Smooth muscle cell (in vitro differentiated cells): ENCODE data around the gene HIPK4. TPM values are rescaled to one million over a fixed set of nuclear protein-coding genes. Genes with fewer than 3 reads are reported as not detected.
"Not testable (repeated sequence)": the region's sequence is repeated elsewhere in the genome, so short reads cannot be mapped to it uniquely, and the experiment has no call there.

Source experiments
- DNase-seq: peaks from one replicate; lab custom pipeline; 2025; ENCODE audit not compliant: unreplicated experiment; lab: John Stamatoyannopoulos, UW
- H2AFZ ChIP-seq: fragments of 200-600 bp; sonication (generic); 2 replicates; pipeline ENCODE4 v1.6.0; 2016; ENCODE audit warnings: antibody characterized with exemption, low read depth, mild to moderate bottlenecking
- H3F3A ChIP-seq: fragments of 200-600 bp; sonication (generic); 2 replicates; pipeline ENCODE4 v1.6.0; 2017; ENCODE audit warnings: antibody characterized with exemption, low read depth
- H3K27ac ChIP-seq: fragments of 200-600 bp; sonication (generic); 2 replicates; pipeline ENCODE4 v1.5.1; 2016; ENCODE audit warnings: low read depth, mild to moderate bottlenecking
- H3K27me3 ChIP-seq: fragments of 200-600 bp; sonication (generic); 2 replicates; pipeline ENCODE4 v1.6.1; 2016; ENCODE audit warnings: low read depth, mild to moderate bottlenecking
- H3K36me3 ChIP-seq: fragments of 200-600 bp; sonication (generic); 2 replicates; pipeline ENCODE4 v1.5.1; 2016; ENCODE audit warnings: low read depth
- H3K4me1 ChIP-seq: fragments of 200-600 bp; sonication (generic); 2 replicates; pipeline ENCODE4 v1.5.1; 2016; ENCODE audit warnings: low read depth
- H3K4me2 ChIP-seq: fragments of 200-600 bp; sonication (generic); 2 replicates; pipeline ENCODE4 v1.6.0; 2016; ENCODE audit warnings: mild to moderate bottlenecking
- H3K4me3 ChIP-seq: fragments of 200-600 bp; sonication (generic); 2 replicates; pipeline ENCODE4 v1.5.1; 2016; ENCODE audit warnings: mild to moderate bottlenecking
- H3K79me2 ChIP-seq: fragments of 200-600 bp; sonication (generic); 2 replicates; pipeline ENCODE4 v1.6.0; 2016; ENCODE audit warnings: low read depth, mild to moderate bottlenecking
- H3K9ac ChIP-seq: fragments of 200-600 bp; sonication (generic); 2 replicates; pipeline ENCODE4 v1.6.0; 2016; ENCODE audit warnings: low read depth
- H3K9me3 ChIP-seq: fragments of 200-600 bp; sonication (generic); replicated peaks from 2 replicates; pipeline ENCODE4 v1.5.1; 2016; ENCODE audit warnings: low read depth
- H4K20me1 ChIP-seq: fragments of 200-600 bp; sonication (generic); 2 replicates; pipeline ENCODE4 v1.6.0; 2016; ENCODE audit warnings: low read depth
- CTCF ChIP-seq: fragments of 200-600 bp; sonication (generic); IDR thresholded peaks from 2 replicates; pipeline ENCODE4 v1.5.1; 2017; ENCODE audit warnings: borderline replicate concordance, mild to moderate bottlenecking, antibody characterized with exemption; ENCODE audit not compliant: insufficient read depth, poor library complexity, severe bottlenecking
- WGBS: methylation state at CpG from one replicate; pipeline ENCODE4 v1.1.7; 2016; ENCODE audit warnings: low lambda C conversion rate; 5-methylcytosine and 5-hydroxymethylcytosine counted together
- polyA plus RNA-seq: library from polyadenylated mRNA; unstranded; fragments of >200 nt; fragmentation: Nextera tagmentation; extraction: Ambion mirVana; gene quantifications from 2 replicates; pipeline ENCODE4 v1.2.1, GENCODE V29; 2016
- total RNA-seq: library from RNA; depleted of rRNA; stranded (reverse); fragments of >200 nt; gene quantifications from 2 replicates; pipeline ENCODE4 v1.2.3, GENCODE V29; 2014

Gene HIPK4
- total and polyA plus RNA-seq, 2 experiments from 2014 or later, result 0.32 TPM; not detected in 1

DNA sequence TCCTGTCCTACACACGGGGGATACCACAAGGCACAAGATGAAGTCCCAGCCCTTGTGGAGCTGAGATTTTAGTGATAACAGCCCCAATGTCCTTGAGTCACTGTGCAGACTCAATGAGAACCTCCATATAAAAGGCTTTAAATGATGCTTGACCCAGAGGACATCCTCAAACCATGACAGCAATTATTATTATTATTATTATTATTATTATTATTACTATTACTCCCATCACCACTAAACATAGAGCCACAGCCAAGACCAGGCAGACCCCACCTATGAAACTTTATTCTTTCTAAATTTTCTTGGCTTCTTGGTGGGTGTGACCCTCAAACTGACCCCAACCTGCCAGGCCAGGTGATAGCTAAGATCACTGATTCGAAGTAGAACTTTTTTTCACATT, 52.9 kb downstream of the HIPK4 start:
- no peak for TF ChIP-seq CTCF
- peaks cover 20% of the 10 kb centered on the region for H3K79me2 ChIP-seq
- no peak overlapping the region for H3K27ac ChIP-seq
- no peak for DNase-seq
- H3K9ac ChIP-seq, result no peak overlapping the region
- peaks cover 15% of the 10 kb centered on the region for H4K20me1 ChIP-seq
- no peaks in the 10 kb centered on the region for H3K9me3 ChIP-seq
- H3F3A ChIP-seq, result no peaks in the 10 kb centered on the region
- 95% methylated on average over 2 of the region's 2 CpGs for WGBS
- H3K36me3 ChIP-seq, result peaks cover 6% of the 10 kb centered on the region
- no peak overlapping the region for H3K4me2 ChIP-seq
- H3K4me3 ChIP-seq, result no peak overlapping the region
- H2AFZ ChIP-seq, result no peak overlapping the region
- no peaks in the 10 kb centered on the region for H3K4me1 ChIP-seq
- H3K27me3 ChIP-seq, result no peaks in the 10 kb centered on the region

- Histone ChIP-seq H3K9ac (no peak overlapping the region), H3K79me2 (peaks cover 19% of the 10 kb centered on the region), H4K20me1 (peaks cover 15% of the 10 kb centered on the region), H3K27ac (no peak overlapping the region), H3K27me3 (no peaks in the 10 kb centered on the region), H3K9me3 (no peaks in the 10 kb centered on the region), H3K4me1 (no peaks in the 10 kb centered on the region), H3F3A (no peaks in the 10 kb centered on the region), H3K36me3 (peaks cover 6% of the 10 kb centered on the region), H2AFZ (no peak overlapping the region), H3K4me2 (no peak overlapping the region), H3K4me3 (no peak overlapping the region)
- no peak for DNase-seq
- 92% methylated on average over 2 of the region's 2 CpGs for WGBS
- no peak for TF ChIP-seq CTCF
Observed at GRCh38 chr19:40336601-40336900, 53.4 kb downstream of the HIPK4 start.

GRCh38 chr19:40335855-40336600, 54.0 kb downstream of the HIPK4 start:
- Histone ChIP-seq H3K9me3 (no peaks in the 10 kb centered on the region), H3K27me3 (no peaks in the 10 kb centered on the region), H3F3A (no peaks in the 10 kb centered on the region), H3K36me3 (peaks cover 6% of the 10 kb centered on the region), H3K9ac (no peak overlapping the region), H3K4me2 (no peak overlapping the region), H3K27ac (no peak overlapping the region), H4K20me1 (peaks cover 15% of the 10 kb centered on the region), H3K4me3 (no peak overlapping the region), H3K79me2 (peaks cover 19% of the 10 kb centered on the region), H3K4me1 (no peaks in the 10 kb centered on the region), H2AFZ (no peak overlapping the region)
- no peak for DNase-seq
- TF ChIP-seq CTCF, result no peak
- 93% methylated on average over 15 of the region's 15 CpGs for WGBS

DNA sequence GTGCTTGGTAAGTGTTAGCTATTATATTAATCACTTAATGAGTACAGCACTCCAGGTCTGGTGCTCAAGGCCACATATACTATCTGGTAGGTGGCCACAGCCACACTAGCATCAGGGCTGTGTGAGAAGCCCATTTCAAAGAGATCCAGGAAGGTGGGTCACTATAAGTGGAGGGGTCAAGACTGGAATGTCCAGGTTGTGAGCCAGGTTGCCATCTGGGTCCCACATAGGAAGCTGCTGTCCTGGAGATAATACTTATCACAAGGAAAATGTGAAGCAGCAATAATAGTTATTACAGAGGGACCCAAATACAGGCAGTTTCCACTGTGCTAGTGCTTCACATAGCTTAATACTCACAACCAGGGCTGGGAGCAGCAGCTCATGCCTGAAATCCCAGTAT, 54.9 kb downstream of the HIPK4 start:
- Histone ChIP-seq H3K4me2 (no peak overlapping the region), H3K79me2 (peaks cover 19% of the 10 kb centered on the region), H3K36me3 (peaks cover 6% of the 10 kb centered on the region), H3K27me3 (no peaks in the 10 kb centered on the region), H3K9me3 (no peaks in the 10 kb centered on the region), H3K4me1 (no peaks in the 10 kb centered on the region), H3K4me3 (no peak overlapping the region), H2AFZ (no peak overlapping the region), H4K20me1 (peaks cover 15% of the 10 kb centered on the region), H3K9ac (no peak overlapping the region), H3F3A (no peaks in the 10 kb centered on the region), H3K27ac (no peak overlapping the region)
- no peak for DNase-seq
- TF ChIP-seq CTCF, result no peak

- H3K79me2 ChIP-seq, H3K9ac ChIP-seq, H3K4me1 ChIP-seq, H2AFZ ChIP-seq, H3K4me3 ChIP-seq, DNase-seq, H4K20me1 ChIP-seq, H3K27ac ChIP-seq, H3K27me3 ChIP-seq, H3K4me2 ChIP-seq, H3K36me3 ChIP-seq, H3F3A ChIP-seq, H3K9me3 ChIP-seq: not testable (repeated sequence)
- over 99% methylated on average over 6 of the region's 6 CpGs for WGBS
Observed at GRCh38 chr19:40333083-40333482, 56.9 kb downstream of the HIPK4 start.
